Measurements from ENCODE around the gene DGCR6L. TPM values are rescaled to one million over a fixed set of nuclear protein-coding genes. Genes with fewer than 3 reads are reported as not detected.
"Not testable (repeated sequence)": the region's sequence is repeated elsewhere in the genome, so short reads cannot be mapped to it uniquely, and the experiment has no call there.

DGCR6L gene
- total and polyA plus RNA-seq, 2 of the 4 experiments (the other 2 are of a cell fraction) = 65.4 to 80.4 TPM

GRCh38 chr22:20364335-20365260 lies 44.7 kb upstream of the DGCR6L start:
- in situ Hi-C loops (cut with MboI; ENCODE audit: low sequenced_read_pairs) = not testable (repeated sequence)

GRCh38 chr22:20362403-20362802 lies 42.5 kb upstream of the DGCR6L start:
- CTCF ChIA-PET = not testable (repeated sequence)

More at GRCh38 chr22:20364335-20365260, 44.7 kb upstream of the DGCR6L start:
- peak overlapping the region; percentile 99 for H3K23ac ChIP-seq (ENCODE audit: low read depth, low read length)
- H4K8ac ChIP-seq (ENCODE audit: low read depth in 2 of 2, low read length in 2 of 2) = peak overlapping the region; percentile 79 to 99
- H2BK5ac ChIP-seq (ENCODE audit: low read depth, low read length, poor library complexity, severe bottlenecking) = peak overlapping the region; percentile 91
- H3K9me1 ChIP-seq (ENCODE audit: insufficient read depth, low read length); H4K20me1 ChIP-seq (ENCODE audit: insufficient read depth, low read length); H3K9me3 ChIP-seq (ENCODE audit: control insufficient read depth, insufficient read depth, low read length); BruUV-seq (replicated peaks); POLR2A ChIA-PET (ENCODE audit: unreplicated experiment); H3K27me3 ChIP-seq (ENCODE audit: control insufficient read depth, insufficient read depth, low read length); CTCF ChIA-PET; H3K4me1 ChIP-seq (ENCODE audit: control insufficient read depth, insufficient read depth, low read length); H2AK9ac ChIP-seq (replicated peaks; ENCODE audit: low read depth, low read length, poor library complexity); H3K79me1 ChIP-seq (ENCODE audit: low read depth in 1 of 2, low read length in 2 of 2); intact Hi-C loops (cut with micrococcal nuclease); H3K36me3 ChIP-seq (ENCODE audit: control insufficient read depth, insufficient read depth, low read length); H3K4me3 ChIP-seq (ENCODE audit: insufficient read depth, low read depth, low read length); dilution Hi-C loops (cut with HindIII; ENCODE audit: low sequenced_read_pairs, unreplicated experiment): not testable (repeated sequence)
- H3K14ac ChIP-seq (replicated peaks; ENCODE audit: low read depth, low read length) = peak overlapping the region; percentile 97
- peak overlapping the region; percentile 15 for H3K9ac ChIP-seq (ENCODE audit: low read depth, low read length)
- DNase-seq (peak; percentile 67), ATAC-seq (ENCODE audit: low read depth) (peak; percentile 79)
- H2AK5ac ChIP-seq (ENCODE audit: low read depth, low read length) = peak overlapping the region; percentile 95
- peak overlapping the region; percentile 95 for H3K4ac ChIP-seq (ENCODE audit: low read depth, low read length)
- peak overlapping the region; percentile 59 for H3K18ac ChIP-seq (ENCODE audit: low read depth, low read length)
- TF ChIP-seq CEBPB (IDR thresholded peaks at IDR 0.05; ENCODE audit: low read depth, low read length) = peak; percentile 82
- peak overlapping the region; percentile 98 for H4K91ac ChIP-seq (ENCODE audit: insufficient read depth, low read depth, low read length)
- peak overlapping the region; percentile 57; the same call in 1 of the 3 replicates for H2BK15ac ChIP-seq (ENCODE audit: low read depth, low read length)
- no CpG with 5 or more reads among the region's 11 CpGs for WGBS, 2 experiments (ENCODE audit: extremely low coverage in 2 of 2, insufficient read length in 1 of 2)
- H2AFZ ChIP-seq (replicated peaks; ENCODE audit: low read length, poor library complexity) = peak overlapping the region; percentile 81
- peak overlapping the region; percentile 99 for H2BK20ac ChIP-seq (ENCODE audit: low read depth, low read length)
- peak overlapping the region; percentile 65 for H4K5ac ChIP-seq (ENCODE audit: low read depth, low read length)
- H3K56ac ChIP-seq (ENCODE audit: extremely low read depth, insufficient read depth, low read length) = peak overlapping the region; percentile 90
- peak overlapping the region; percentile 60 for H3K4me2 ChIP-seq (ENCODE audit: low read depth, low read length)
- H3K27ac ChIP-seq (ENCODE audit: insufficient read depth, low read length) = peak overlapping the region; percentile 83
- peak overlapping the region; percentile 97 for H2BK120ac ChIP-seq (ENCODE audit: low read depth, low read length)

More at GRCh38 chr22:20362403-20362802, 42.5 kb upstream of the DGCR6L start:
- H3K23ac ChIP-seq (ENCODE audit: low read depth, low read length); H2BK20ac ChIP-seq (ENCODE audit: low read depth, low read length); in situ Hi-C loops (cut with MboI; ENCODE audit: low sequenced_read_pairs); BruUV-seq (replicated peaks); H2AFZ ChIP-seq (replicated peaks; ENCODE audit: low read length, poor library complexity); H3K9me3 ChIP-seq (ENCODE audit: control insufficient read depth, insufficient read depth, low read length); H3K14ac ChIP-seq (replicated peaks; ENCODE audit: low read depth, low read length); H3K4ac ChIP-seq (ENCODE audit: low read depth, low read length); intact Hi-C loops (cut with micrococcal nuclease); ATAC-seq (ENCODE audit: low read depth); H4K91ac ChIP-seq (ENCODE audit: insufficient read depth, low read depth, low read length); H2AK9ac ChIP-seq (replicated peaks; ENCODE audit: low read depth, low read length, poor library complexity); H4K5ac ChIP-seq (ENCODE audit: low read depth, low read length); POLR2A ChIA-PET (ENCODE audit: unreplicated experiment); H4K20me1 ChIP-seq (ENCODE audit: insufficient read depth, low read length); DNase-seq; H2BK15ac ChIP-seq (ENCODE audit: low read depth, low read length); H3K79me1 ChIP-seq (ENCODE audit: low read depth in 1 of 2, low read length in 2 of 2); H3K27me3 ChIP-seq (ENCODE audit: control insufficient read depth, insufficient read depth, low read length); H3K56ac ChIP-seq (ENCODE audit: extremely low read depth, insufficient read depth, low read length); dilution Hi-C loops (cut with HindIII; ENCODE audit: low sequenced_read_pairs, unreplicated experiment); H3K36me3 ChIP-seq (ENCODE audit: control insufficient read depth, insufficient read depth, low read length); H3K27ac ChIP-seq (ENCODE audit: insufficient read depth, low read length); H3K9ac ChIP-seq (ENCODE audit: low read depth, low read length); H4K8ac ChIP-seq (ENCODE audit: low read depth in 2 of 2, low read length in 2 of 2); H3K4me2 ChIP-seq (ENCODE audit: low read depth, low read length); H3K18ac ChIP-seq (ENCODE audit: low read depth, low read length); H3K4me3 ChIP-seq (ENCODE audit: insufficient read depth, low read depth, low read length); H3K9me1 ChIP-seq (ENCODE audit: insufficient read depth, low read length); H2BK5ac ChIP-seq (ENCODE audit: low read depth, low read length, poor library complexity, severe bottlenecking); H3K4me1 ChIP-seq (ENCODE audit: control insufficient read depth, insufficient read depth, low read length): not testable (repeated sequence)
- H2AK5ac ChIP-seq (ENCODE audit: low read depth, low read length) = peak overlapping the region; percentile 98
- WGBS, 2 experiments (ENCODE audit: extremely low coverage in 2 of 2, insufficient read length in 1 of 2) = no CpG with 5 or more reads among the region's 10 CpGs
- 0 out of 2 replicates have a peak overlapping the region, but pooled peaks have one; percentile 19 for H2BK120ac ChIP-seq (ENCODE audit: low read depth, low read length)
